OCI-LY7 (cell line): ENCODE measurements around the gene B3GNT5.

Experiments used
- EZH2phosphoT487 ChIP-seq: fragments of 200-600 bp; sonication (generic); IDR thresholded peaks from 2 replicates; pipeline ENCODE4 v1.6.1; 2018; ENCODE audit warnings: low read depth, borderline replicate concordance, mild to moderate bottlenecking, mixed run types, antibody characterized with exemption, low read length, moderate library complexity, mixed read lengths
- TF ChIP-seq, protein P1 (sequence below): fragments of 200-600 bp; sonication (generic); conservative IDR thresholded peaks from 2 replicates; pipeline ENCODE4 v1.5.1; 2014; ENCODE audit warnings: mild to moderate bottlenecking, antibody characterized with exemption, low read length, moderate library complexity, mixed read lengths

DNA sequence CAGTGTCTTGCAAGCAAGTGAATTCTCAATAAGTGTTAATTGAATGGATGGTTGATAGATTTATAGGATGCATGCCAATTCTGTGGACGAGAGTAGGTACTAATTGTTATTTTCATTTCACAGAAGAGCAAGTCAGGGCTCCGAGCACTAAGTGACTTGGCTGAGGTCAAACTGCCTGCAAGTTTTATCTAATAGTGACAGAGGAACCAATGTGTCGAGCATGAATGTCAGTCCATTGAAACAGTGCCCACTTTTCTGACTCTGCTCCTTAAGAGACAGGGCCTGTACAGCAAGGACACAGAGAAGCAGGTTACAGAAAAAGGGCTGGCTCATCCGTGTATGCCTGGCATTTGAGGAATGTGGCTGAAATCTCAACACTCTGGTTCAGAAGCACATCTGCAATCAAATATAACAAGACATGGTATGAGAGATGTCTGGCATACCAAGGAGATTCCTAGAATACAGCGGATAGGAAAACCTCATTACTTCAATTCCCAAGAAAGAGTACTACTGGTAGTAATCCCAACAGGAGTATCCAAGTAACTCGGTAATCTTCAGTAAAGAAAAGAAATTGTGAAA lies 6.0 kb upstream of the B3GNT5 start:
- TF ChIP-seq, protein P1, sequence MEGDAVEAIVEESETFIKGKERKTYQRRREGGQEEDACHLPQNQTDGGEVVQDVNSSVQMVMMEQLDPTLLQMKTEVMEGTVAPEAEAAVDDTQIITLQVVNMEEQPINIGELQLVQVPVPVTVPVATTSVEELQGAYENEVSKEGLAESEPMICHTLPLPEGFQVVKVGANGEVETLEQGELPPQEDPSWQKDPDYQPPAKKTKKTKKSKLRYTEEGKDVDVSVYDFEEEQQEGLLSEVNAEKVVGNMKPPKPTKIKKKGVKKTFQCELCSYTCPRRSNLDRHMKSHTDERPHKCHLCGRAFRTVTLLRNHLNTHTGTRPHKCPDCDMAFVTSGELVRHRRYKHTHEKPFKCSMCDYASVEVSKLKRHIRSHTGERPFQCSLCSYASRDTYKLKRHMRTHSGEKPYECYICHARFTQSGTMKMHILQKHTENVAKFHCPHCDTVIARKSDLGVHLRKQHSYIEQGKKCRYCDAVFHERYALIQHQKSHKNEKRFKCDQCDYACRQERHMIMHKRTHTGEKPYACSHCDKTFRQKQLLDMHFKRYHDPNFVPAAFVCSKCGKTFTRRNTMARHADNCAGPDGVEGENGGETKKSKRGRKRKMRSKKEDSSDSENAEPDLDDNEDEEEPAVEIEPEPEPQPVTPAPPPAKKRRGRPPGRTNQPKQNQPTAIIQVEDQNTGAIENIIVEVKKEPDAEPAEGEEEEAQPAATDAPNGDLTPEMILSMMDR: no peak
- TF ChIP-seq EZH2phosphoT487: no peak
